Fibroblast of lung (primary cell): ENCODE data around the gene FNDC3B. TPM values are rescaled to one million over a fixed set of nuclear protein-coding genes. Genes with fewer than 3 reads are reported as not detected.

Experiments used
- DNase-seq, 2 donors: peaks; one replicate each; pipeline versions ENCODE4 v3.0.0 to v3.0.0-alpha.2; 2010; ENCODE audit warnings: low read depth in 2 of 2
- H2AFZ ChIP-seq: 2 replicates; pipeline ENCODE4 v1.5.1; 2012; ENCODE audit warnings: low read length, control low read depth, inconsistent platforms
- H3K27ac ChIP-seq: 2 replicates; pipeline ENCODE4 v1.5.1; 2011; ENCODE audit warnings: low read length, control low read depth; ENCODE audit not compliant: insufficient read depth
- H3K27me3 ChIP-seq: 2 replicates; pipeline ENCODE4 v1.5.1; 2011; ENCODE audit warnings: mild to moderate bottlenecking, low read length; ENCODE audit not compliant: control insufficient read depth, insufficient read depth
- H3K36me3 ChIP-seq: 2 replicates; pipeline ENCODE4 v1.5.1; 2011; ENCODE audit warnings: low read length; ENCODE audit not compliant: control insufficient read depth, insufficient read depth
- H3K4me1 ChIP-seq: 2 replicates; pipeline ENCODE4 v1.5.1; 2011; ENCODE audit warnings: low read length; ENCODE audit not compliant: control insufficient read depth, insufficient read depth; ENCODE audit errors: extremely low read depth
- H3K4me2 ChIP-seq: 2 replicates; pipeline ENCODE4 v1.5.1; 2011; ENCODE audit warnings: low read length, control low read depth; ENCODE audit not compliant: insufficient read depth; ENCODE audit errors: extremely low read depth
- H3K4me3 ChIP-seq, 4 experiments: fragments of 200-600 bp in 1 of 4; sonication (generic) in 1 of 4; replicated peaks in 1 of 4; 2 replicates each; pipeline ENCODE4 v1.5.1; 2011 to 2016; ENCODE audit warnings: low read length in 4 of 4, low read depth in 3 of 4, mild to moderate bottlenecking in 3 of 4, control low read depth in 2 of 4, inconsistent platforms in 1 of 4, mixed read lengths in 1 of 4; ENCODE audit not compliant: insufficient read depth in 1 of 4; ENCODE audit errors: control extremely low read depth in 1 of 4
- H3K79me2 ChIP-seq: 2 replicates; pipeline ENCODE4 v1.5.1; 2012; ENCODE audit warnings: mild to moderate bottlenecking, low read length, inconsistent platforms; ENCODE audit not compliant: control insufficient read depth, insufficient read depth
- H3K9ac ChIP-seq: 2 replicates; pipeline ENCODE4 v1.5.1; 2011; ENCODE audit warnings: mild to moderate bottlenecking, low read length, control low read depth; ENCODE audit not compliant: insufficient read depth
- H3K9me3 ChIP-seq: 2 replicates; pipeline ENCODE4 v1.5.1; 2012; ENCODE audit warnings: low read depth, low read length; ENCODE audit not compliant: control insufficient read depth, insufficient read depth
- H4K20me1 ChIP-seq: 2 replicates; pipeline ENCODE4 v1.5.1; 2011; ENCODE audit warnings: low read length; ENCODE audit not compliant: control insufficient read depth, insufficient read depth; ENCODE audit errors: extremely low read depth
- EZH2 ChIP-seq: IDR thresholded peaks from 2 replicates; pipeline ENCODE4 v1.5.1; 2012; ENCODE audit warnings: low read length, control low read depth, mild to moderate bottlenecking; ENCODE audit errors: missing control alignments
- polyA plus RNA-seq, 2 donors: library from polyadenylated mRNA; depleted of rRNA in 1 of 2; stranded (reverse) in 1 of 2; unstranded in 1 of 2; fragments of >200 nt; gene quantifications; 2 replicates each; pipeline ENCODE4 v1.2.1, GENCODE V29; 2011 to 2012; ENCODE audit warnings: missing spikeins in 1 of 2
- total RNA-seq: library from RNA; depleted of rRNA; stranded (reverse); fragments of >200 nt; gene quantifications from 2 replicates; pipeline ENCODE4 v1.2.1, GENCODE V29; 2014
- TF ChIP-seq, protein P1 (sequence below), 2 donors: IDR thresholded peaks in 1 of 2; conservative IDR thresholded peaks in 1 of 2; 1 replicate in 1 of 2; 2 replicates in 1 of 2; pipeline ENCODE4 v1.5.1; 2011 to 2012; ENCODE audit warnings: low read length in 2 of 2, control low read depth in 1 of 2, inconsistent platforms in 1 of 2, low read depth in 1 of 2, mild to moderate bottlenecking in 1 of 2

Gene FNDC3B
- total and polyA plus RNA-seq, 2 donors (not counting 1 experiment from before 2014, with no cell fraction given): 26.1 to 76.8 TPM

DNA sequence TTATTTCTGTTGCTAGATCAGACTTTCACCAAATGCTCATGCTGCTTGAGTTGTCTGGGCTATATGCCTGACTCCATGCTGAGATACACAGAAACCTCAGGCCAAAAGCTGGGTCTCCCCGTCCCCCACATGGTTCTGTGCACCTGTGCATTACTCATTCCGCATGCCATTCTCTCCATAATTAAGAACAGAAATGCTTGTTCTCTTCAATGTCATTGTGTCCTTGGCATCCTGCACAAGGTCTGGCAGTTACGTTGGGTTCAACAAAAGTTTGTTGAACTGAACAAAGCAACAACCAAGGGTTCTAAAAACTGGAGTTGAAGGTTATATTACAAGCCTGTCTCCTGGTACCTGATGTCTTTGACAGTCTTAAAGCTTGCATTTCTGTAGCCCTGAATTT, 177.5 kb downstream of the FNDC3B start:
- Histone ChIP-seq H3K4me3 (no peak overlapping the region), H3K9me3 (no peaks in the 10 kb centered on the region), H3K79me2 (peaks cover 48% of the 10 kb centered on the region), H3K4me2 (no peak overlapping the region), H3K9ac (no peak overlapping the region), H3K4me1 (peaks cover 15% of the 10 kb centered on the region), H3K27me3 (no peaks in the 10 kb centered on the region), H4K20me1 (peaks cover 3% of the 10 kb centered on the region), H3K36me3 (no peaks in the 10 kb centered on the region), H2AFZ (no peak overlapping the region), H3K27ac (no peak overlapping the region)
- TF ChIP-seq, protein P1, sequence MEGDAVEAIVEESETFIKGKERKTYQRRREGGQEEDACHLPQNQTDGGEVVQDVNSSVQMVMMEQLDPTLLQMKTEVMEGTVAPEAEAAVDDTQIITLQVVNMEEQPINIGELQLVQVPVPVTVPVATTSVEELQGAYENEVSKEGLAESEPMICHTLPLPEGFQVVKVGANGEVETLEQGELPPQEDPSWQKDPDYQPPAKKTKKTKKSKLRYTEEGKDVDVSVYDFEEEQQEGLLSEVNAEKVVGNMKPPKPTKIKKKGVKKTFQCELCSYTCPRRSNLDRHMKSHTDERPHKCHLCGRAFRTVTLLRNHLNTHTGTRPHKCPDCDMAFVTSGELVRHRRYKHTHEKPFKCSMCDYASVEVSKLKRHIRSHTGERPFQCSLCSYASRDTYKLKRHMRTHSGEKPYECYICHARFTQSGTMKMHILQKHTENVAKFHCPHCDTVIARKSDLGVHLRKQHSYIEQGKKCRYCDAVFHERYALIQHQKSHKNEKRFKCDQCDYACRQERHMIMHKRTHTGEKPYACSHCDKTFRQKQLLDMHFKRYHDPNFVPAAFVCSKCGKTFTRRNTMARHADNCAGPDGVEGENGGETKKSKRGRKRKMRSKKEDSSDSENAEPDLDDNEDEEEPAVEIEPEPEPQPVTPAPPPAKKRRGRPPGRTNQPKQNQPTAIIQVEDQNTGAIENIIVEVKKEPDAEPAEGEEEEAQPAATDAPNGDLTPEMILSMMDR (conservative IDR thresholded peaks at IDR 0.05 in 1 of 2, IDR thresholded peaks at IDR 0.05 in 1 of 2; ENCODE audit: low read depth in 1 of 2, low read length in 2 of 2): no peak
- TF ChIP-seq EZH2: no peak
- peak in 1 of 2 donors; percentile 38 for DNase-seq

DNA sequence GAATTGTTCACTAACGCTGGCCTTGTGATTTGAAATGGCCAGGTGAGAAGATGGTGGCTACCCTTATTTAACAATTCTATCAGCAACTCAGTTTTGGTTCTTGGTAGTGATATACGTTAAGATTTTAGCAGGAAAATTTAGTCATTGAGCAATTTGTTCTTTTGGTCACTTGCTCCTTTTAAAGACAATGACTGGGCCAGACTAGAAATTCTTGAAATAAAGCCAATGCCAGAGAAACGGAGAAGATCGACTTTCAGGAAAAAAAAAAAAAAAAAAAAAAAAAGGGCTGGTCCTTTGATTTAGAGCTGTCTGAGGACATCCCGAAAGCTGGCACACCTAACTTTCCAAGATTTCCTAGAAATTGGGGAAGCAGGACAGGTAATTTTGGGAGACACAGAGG, 178.5 kb downstream of the FNDC3B start:
- no peaks in the 10 kb centered on the region for H3K9me3 ChIP-seq
- no peaks in the 10 kb centered on the region for H3K27me3 ChIP-seq
- no peak overlapping the region for H3K27ac ChIP-seq
- no peak overlapping the region for H2AFZ ChIP-seq
- H3K9ac ChIP-seq: no peak overlapping the region
- TF ChIP-seq, protein P1 (conservative IDR thresholded peaks at IDR 0.05 in 1 of 2, IDR thresholded peaks at IDR 0.05 in 1 of 2; ENCODE audit: low read depth in 1 of 2, low read length in 2 of 2): no peak
- H3K79me2 ChIP-seq: peaks cover 51% of the 10 kb centered on the region
- no peaks in the 10 kb centered on the region for H3K36me3 ChIP-seq
- no peak overlapping the region for H3K4me3 ChIP-seq
- peak; percentile 55 to 57 for DNase-seq
- peaks cover 3% of the 10 kb centered on the region for H4K20me1 ChIP-seq
- no peak overlapping the region for H3K4me2 ChIP-seq
- H3K4me1 ChIP-seq: peaks cover 15% of the 10 kb centered on the region

DNA sequence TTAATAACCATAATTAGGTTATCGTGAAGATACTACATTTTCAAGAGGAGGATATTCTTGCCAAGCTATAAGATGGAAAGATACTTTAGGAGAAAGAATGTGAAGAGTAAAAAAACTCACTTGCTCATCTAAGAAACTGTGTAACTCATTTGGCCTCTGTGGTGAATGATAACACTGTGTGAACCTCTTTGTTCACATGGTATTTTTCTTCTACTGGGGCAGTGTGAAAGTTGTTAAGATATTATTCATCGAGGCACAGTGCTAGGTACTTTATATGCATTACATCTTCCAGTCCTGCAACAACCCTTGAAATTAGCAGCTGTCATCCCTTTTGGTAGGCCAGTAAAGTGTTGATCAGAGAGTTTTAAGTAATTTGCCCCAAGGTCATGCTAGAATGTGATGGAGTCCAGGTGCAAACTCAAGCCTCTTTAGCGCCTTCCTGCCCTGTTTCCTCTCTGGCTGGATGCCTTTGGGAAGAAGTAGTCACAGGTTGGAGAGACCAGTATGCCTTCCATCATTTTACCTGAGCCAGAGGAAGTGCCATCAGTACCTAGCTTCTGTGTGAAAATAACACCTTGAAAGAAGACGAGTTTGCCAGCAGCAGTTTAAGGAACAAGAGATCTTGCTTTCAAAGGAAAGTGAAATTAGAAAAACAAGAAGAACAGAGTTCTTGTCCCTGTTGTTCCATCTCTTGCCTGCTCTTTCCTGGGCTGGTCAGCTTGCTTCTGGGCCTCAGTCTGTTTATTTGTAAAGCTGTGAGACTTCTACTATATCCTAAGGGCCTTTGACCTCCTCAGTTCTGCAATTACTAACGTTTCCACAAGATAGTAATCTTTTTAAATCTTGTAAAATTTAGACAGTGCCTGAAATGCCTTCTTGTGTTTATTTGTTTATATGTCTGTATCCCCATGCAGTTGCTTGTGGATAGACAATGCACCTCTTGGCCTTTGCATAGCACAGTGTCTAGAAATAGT, 179.3 kb downstream of the FNDC3B start:
- H4K20me1 ChIP-seq: no peaks in the 10 kb centered on the region

More for the DNA sequence above, 179.3 kb downstream of the FNDC3B start:
- H3K4me3 ChIP-seq: no peak overlapping the region
- no peaks in the 10 kb centered on the region for H3K27me3 ChIP-seq
- peak; percentile 39 to 53 for DNase-seq
- no peak overlapping the region for H3K9ac ChIP-seq
- H3K9me3 ChIP-seq: no peaks in the 10 kb centered on the region
- peaks cover 15% of the 10 kb centered on the region for H3K4me1 ChIP-seq
- no peak overlapping the region for H2AFZ ChIP-seq
- no peak overlapping the region for H3K4me2 ChIP-seq
- H3K79me2 ChIP-seq: peaks cover 52% of the 10 kb centered on the region
- TF ChIP-seq, protein P1 (conservative IDR thresholded peaks at IDR 0.05 in 1 of 2, IDR thresholded peaks at IDR 0.05 in 1 of 2; ENCODE audit: low read depth in 1 of 2, low read length in 2 of 2): no peak
- TF ChIP-seq EZH2: no peak
- no peak overlapping the region for H3K27ac ChIP-seq
- no peaks in the 10 kb centered on the region for H3K36me3 ChIP-seq
